HTR-8/SVneo (cell line): Measurements from ENCODE around the gene ARHGAP32.
"Not testable (repeated sequence)": the region's sequence is repeated elsewhere in the genome, so short reads cannot be mapped to it uniquely, and the experiment has no call there.

Experiments used
- DNase-seq: peaks from one replicate; pipeline ENCODE4 v3.0.0; 2011; ENCODE audit warnings: low spot score, mixed read lengths; ENCODE audit not compliant: insufficient read length
- FAIRE-seq: peaks from 2 replicates; lab custom pipeline; 2011; peaks lifted over from hg19 to GRCh38; lab: Jason Lieb, UNC

Gene ARHGAP32

GRCh38 chr11:128919635-128920034 is 272.5 kb downstream of the ARHGAP32 start:
- DNase-seq, FAIRE-seq: not testable (repeated sequence)

DNA sequence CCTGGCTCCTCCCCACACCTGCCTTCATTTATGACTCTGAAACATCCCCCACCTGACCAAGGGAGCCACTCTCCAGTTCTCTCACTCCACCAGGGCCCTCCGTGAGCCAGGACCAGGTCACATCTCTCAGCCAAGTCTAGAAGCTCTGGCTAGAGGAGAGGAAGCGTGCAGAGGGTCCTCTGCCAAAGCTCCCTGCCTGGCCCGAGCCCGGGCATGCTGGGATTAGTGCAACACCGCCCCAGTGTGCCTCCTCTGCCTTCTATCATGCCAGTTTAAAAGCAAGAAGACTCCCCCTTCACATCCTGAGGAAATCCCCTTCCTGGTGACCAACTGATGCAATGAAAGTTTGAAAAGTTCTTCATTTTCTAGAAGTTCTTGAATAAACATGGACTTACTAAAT is 272.9 kb downstream of the ARHGAP32 start:
- no peak for DNase-seq
- FAIRE-seq: no peak

DNA sequence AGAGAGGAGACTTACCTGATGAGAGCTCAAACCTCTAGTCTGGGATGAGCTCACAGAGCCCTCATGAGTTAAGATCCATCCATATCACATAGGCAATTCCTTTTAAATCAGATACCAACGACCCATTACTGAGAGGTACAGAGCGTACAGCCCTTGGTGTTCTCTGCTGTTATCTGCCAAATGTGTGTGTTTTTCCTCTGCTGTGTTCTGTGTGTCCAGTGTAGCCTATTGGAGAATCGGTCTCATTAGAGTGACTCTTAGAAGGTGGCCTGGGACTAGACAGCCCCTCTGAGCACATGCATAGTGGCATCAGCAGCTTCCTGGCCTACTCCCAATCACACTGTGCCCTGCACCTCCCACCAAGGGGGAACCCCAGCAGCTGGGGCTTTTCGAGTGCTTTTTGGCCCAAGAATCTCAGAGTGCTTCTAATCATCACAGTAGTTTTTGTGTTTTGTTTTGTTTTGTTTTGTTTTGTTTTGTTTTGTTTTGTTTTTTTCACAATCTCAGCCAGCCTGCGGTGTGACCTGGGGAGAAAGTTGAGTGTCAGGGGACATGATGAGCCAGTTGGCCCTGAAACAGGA is 274.9 kb downstream of the ARHGAP32 start:
- DNase-seq: no peak
- no peak for FAIRE-seq

DNA sequence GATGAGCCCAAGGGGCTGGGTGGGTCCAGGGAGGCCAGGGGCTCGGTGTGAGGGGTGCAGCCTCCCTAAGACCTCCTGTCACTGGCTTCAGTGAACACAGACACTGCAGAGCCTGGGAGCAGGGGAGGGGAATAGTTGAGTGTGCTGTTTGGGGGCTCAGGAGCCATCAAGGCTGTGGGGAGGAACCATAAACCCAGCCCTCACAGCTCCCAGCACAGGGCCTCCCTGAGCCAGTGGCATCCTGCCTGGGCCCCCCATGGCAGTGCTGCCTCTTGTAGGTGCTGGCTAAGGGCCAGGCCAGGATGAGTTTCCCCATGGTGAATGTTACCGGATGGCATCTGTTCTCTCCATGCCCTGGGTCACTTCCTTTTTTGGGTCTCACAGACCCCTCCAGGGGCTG is 275.4 kb downstream of the ARHGAP32 start:
- FAIRE-seq: no peak
- DNase-seq: no peak

GRCh38 chr11:128916037-128916572 is 276.0 kb downstream of the ARHGAP32 start:
- DNase-seq (no peak), FAIRE-seq (no peak)

DNA sequence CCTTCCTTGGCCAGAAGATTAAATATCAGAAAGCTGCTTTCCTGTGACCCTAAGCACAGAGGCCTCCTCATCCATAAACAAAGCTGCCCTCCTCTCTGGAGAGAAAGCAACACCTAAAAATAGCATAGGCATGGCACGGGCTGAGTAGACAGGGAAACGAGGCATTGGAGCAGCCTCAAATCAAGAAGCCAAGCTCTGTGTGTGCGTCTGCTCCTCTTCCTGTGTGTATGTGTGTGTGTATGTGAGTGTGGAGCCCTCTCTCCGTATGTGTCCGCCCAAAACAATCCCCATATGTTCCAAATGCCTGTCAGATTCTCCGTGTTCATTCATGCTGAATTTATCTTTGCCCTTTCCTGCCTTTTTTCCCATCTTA is 277.0 kb downstream of the ARHGAP32 start:
- FAIRE-seq (no peak), DNase-seq (no peak)
